ENCODE data around the gene EXOC3. TPM values are rescaled to one million over a fixed set of nuclear protein-coding genes. Genes with fewer than 3 reads are reported as not detected.
A peak's percentile ranks its signal among the peaks of the same experiment; 100 is the strongest.

Gene EXOC3
- polyA plus RNA-seq, 3 donors: 33.2 to 59.7 (median 53.8) TPM

DNA sequence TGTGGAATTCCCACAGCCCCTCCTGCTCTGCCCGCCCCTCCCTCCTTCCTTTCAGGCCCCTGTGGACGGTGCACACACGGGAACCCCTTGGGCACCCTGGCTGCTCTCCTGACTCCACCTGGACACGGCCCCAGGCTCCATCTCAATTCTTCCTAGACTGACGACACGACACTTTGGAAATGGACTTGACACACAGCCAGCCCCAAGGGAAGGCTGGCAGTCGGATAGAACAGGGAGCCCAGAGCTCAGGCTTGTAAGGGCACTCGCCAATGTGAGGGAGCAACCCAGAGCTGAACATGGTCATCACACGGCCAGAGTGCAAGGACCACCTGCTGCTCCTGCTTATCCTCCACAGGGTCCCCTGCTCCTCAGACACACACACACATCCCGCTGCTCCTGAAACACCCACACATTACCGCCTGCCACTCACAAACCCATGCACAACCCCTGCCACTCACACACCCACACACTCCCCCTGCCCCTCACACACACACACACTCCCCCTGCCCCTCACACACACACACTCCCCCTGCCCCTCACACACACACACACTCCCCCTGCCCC lies 72.4 kb downstream of the EXOC3 start:
- H3K27ac ChIP-seq (ENCODE audit: low read depth in 1 of 2, low read length in 2 of 2): no peak overlapping the region
- H3K9me3 ChIP-seq (replicated peaks in 1 of 2; ENCODE audit: control insufficient read depth in 1 of 2, insufficient read depth in 1 of 2, low read length in 2 of 2): no peaks in the 10 kb centered on the region
- H2AFZ ChIP-seq (ENCODE audit: insufficient read depth, low read depth, low read length, poor library complexity, severe bottlenecking): no peak overlapping the region
- H4K20me1 ChIP-seq (ENCODE audit: insufficient read depth, low read length): no peaks in the 10 kb centered on the region
- H3K9me3 Mint-ChIP-seq: peaks cover 0 to 7% (median 4%) of the 10 kb centered on the region in 7 donors
- TF ChIP-seq, protein P1, sequence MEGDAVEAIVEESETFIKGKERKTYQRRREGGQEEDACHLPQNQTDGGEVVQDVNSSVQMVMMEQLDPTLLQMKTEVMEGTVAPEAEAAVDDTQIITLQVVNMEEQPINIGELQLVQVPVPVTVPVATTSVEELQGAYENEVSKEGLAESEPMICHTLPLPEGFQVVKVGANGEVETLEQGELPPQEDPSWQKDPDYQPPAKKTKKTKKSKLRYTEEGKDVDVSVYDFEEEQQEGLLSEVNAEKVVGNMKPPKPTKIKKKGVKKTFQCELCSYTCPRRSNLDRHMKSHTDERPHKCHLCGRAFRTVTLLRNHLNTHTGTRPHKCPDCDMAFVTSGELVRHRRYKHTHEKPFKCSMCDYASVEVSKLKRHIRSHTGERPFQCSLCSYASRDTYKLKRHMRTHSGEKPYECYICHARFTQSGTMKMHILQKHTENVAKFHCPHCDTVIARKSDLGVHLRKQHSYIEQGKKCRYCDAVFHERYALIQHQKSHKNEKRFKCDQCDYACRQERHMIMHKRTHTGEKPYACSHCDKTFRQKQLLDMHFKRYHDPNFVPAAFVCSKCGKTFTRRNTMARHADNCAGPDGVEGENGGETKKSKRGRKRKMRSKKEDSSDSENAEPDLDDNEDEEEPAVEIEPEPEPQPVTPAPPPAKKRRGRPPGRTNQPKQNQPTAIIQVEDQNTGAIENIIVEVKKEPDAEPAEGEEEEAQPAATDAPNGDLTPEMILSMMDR (IDR thresholded peaks at IDR 0.05): no peak
- peaks cover 3% of the 10 kb centered on the region for H3K4me1 Mint-ChIP-seq
- no peak for DNase-seq
- no peak overlapping the region for H3K27ac Mint-ChIP-seq
- no peaks in the 10 kb centered on the region for H3K4me1 ChIP-seq (ENCODE audit: control insufficient read depth in 1 of 2, insufficient read depth in 2 of 2, low read length in 2 of 2)
- H3K79me2 ChIP-seq (ENCODE audit: insufficient read depth, low read length): no peaks in the 10 kb centered on the region
- no peak overlapping the region for H3K4me2 ChIP-seq (replicated peaks; ENCODE audit: extremely low read depth, low read length, poor library complexity, severe bottlenecking)
- H3K4me3 ChIP-seq (replicated peaks in 1 of 3; ENCODE audit: low read depth in 2 of 3, low read length in 3 of 3): no peak overlapping the region
- H3K27me3 ChIP-seq (ENCODE audit: control insufficient read depth in 2 of 2, insufficient read depth in 2 of 2, low read length in 2 of 2): peaks cover 0 to 56% of the 10 kb centered on the region in 2 donors
- intact Hi-C loops (cut with micrococcal nuclease): no loop called here
- H3K27me3 Mint-ChIP-seq (ENCODE audit: low read depth in 3 of 3): peaks cover 37 to 74% (median 41%) of the 10 kb centered on the region in 3 donors
- peak overlapping the region in 1 of 2 donors; percentile 67 for H3K4me3 Mint-ChIP-seq
- H3K36me3 ChIP-seq (replicated peaks in 1 of 2; ENCODE audit: control insufficient read depth in 1 of 2, insufficient read depth in 2 of 2, low read length in 2 of 2): no peaks in the 10 kb centered on the region
- no peaks in the 10 kb centered on the region for H3K36me3 Mint-ChIP-seq
- 79% methylated on average over 11 of the region's 11 CpGs for WGBS (ENCODE audit: insufficient coverage)
- no peak overlapping the region for H3K9ac ChIP-seq (ENCODE audit: insufficient read depth, low read length, poor library complexity, severe bottlenecking)

DNA sequence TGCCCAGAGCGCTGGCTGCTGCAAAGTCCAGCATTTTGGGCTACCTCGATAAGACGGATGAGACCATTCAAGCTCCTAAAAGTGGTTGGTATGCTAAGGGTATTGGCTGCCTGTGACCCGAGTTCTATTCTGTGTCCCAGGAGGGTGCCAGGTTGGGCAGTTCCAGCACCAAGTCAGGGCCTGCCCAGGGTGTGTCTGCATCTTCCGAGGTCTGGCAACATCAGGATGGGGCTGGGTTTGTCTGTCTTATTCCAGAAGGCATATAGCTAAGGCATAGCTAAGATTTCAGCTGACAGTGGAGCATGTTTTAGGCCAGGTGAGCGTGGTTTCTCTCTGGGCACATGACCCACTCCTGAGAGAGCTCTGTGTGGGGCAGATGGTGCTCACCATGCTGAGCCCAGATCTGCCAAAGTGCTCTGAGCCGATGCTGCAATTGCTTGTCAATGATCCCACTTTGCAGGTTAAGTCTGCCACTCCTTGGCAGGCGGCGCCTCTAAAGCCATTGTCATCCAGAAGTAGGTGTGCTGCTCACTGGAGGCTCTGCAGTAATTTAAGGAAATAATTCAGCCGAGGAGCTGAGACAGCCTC lies 73.5 kb downstream of the EXOC3 start:
- H3K4me2 ChIP-seq (replicated peaks; ENCODE audit: extremely low read depth, low read length, poor library complexity, severe bottlenecking): no peak overlapping the region
- peaks cover 47 to 78% (median 48%) of the 10 kb centered on the region in 3 donors for H3K27me3 Mint-ChIP-seq (ENCODE audit: low read depth in 3 of 3)
- TF ChIP-seq, protein P1 (IDR thresholded peaks at IDR 0.05): no peak
- H3K27ac ChIP-seq (ENCODE audit: low read depth in 1 of 2, low read length in 2 of 2): no peak overlapping the region
- no peaks in the 10 kb centered on the region for H3K79me2 ChIP-seq (ENCODE audit: insufficient read depth, low read length)
- peaks cover 0 to 67% of the 10 kb centered on the region in 2 donors for H3K27me3 ChIP-seq (ENCODE audit: control insufficient read depth in 2 of 2, insufficient read depth in 2 of 2, low read length in 2 of 2)
- H3K36me3 ChIP-seq (replicated peaks in 1 of 2; ENCODE audit: control insufficient read depth in 1 of 2, insufficient read depth in 2 of 2, low read length in 2 of 2): no peaks in the 10 kb centered on the region
- no peak overlapping the region for H3K9ac ChIP-seq (ENCODE audit: insufficient read depth, low read length, poor library complexity, severe bottlenecking)
- H3K4me1 ChIP-seq (ENCODE audit: control insufficient read depth in 1 of 2, insufficient read depth in 2 of 2, low read length in 2 of 2): no peaks in the 10 kb centered on the region
- no peaks in the 10 kb centered on the region for H4K20me1 ChIP-seq (ENCODE audit: insufficient read depth, low read length)
- H3K9me3 ChIP-seq (replicated peaks in 1 of 2; ENCODE audit: control insufficient read depth in 1 of 2, insufficient read depth in 1 of 2, low read length in 2 of 2): no peaks in the 10 kb centered on the region
- H3K4me1 Mint-ChIP-seq: peaks cover 3% of the 10 kb centered on the region
- H2AFZ ChIP-seq (ENCODE audit: insufficient read depth, low read depth, low read length, poor library complexity, severe bottlenecking): no peak overlapping the region
- no peak for DNase-seq
- H3K36me3 Mint-ChIP-seq: no peaks in the 10 kb centered on the region
- 91% methylated on average over 10 of the region's 10 CpGs for WGBS (ENCODE audit: insufficient coverage)
- H3K4me3 Mint-ChIP-seq: no peak overlapping the region
- intact Hi-C loops (cut with micrococcal nuclease): no loop called here
- H3K4me3 ChIP-seq (replicated peaks in 1 of 3; ENCODE audit: low read depth in 2 of 3, low read length in 3 of 3): no peak overlapping the region
- peak overlapping the region in 2 of 7 donors; percentile 5 to 45 for H3K27ac Mint-ChIP-seq
- H3K9me3 Mint-ChIP-seq: peaks cover 0 to 7% (median 4%) of the 10 kb centered on the region in 7 donors

Other genes starting within 250 kb of the EXOC3 start
- gene CCDC127, start 225.0 kb upstream of the EXOC3 start, polyA plus RNA-seq: 1 to 10 TPM in 1 of 3 donors, under 1 TPM in 2; 0.68 to 1.5 (median 0.85) TPM
- 10 to 100 TPM; 55.0 to 98.0 (median 91.5) TPM for gene SDHA, start 224.9 kb upstream of the EXOC3 start, polyA plus RNA-seq
- gene PDCD6, start 171.5 kb upstream of the EXOC3 start, polyA plus RNA-seq: 100 to 1,000 TPM; 151 to 219 (median 212) TPM
- under 1 TPM in 2 of 3 donors, not detected in 1; 0.15 TPM for gene AHRR, start 121.5 kb upstream of the EXOC3 start, polyA plus RNA-seq
- gene SLC9A3, start 81.3 kb downstream of the EXOC3 start, polyA plus RNA-seq: under 1 TPM; 0.31 to 0.42 (median 0.36) TPM
- 1 to 10 TPM in 1 of 3 donors, under 1 TPM in 2; 0.13 to 2.1 (median 0.24) TPM for gene CEP72, start 169.2 kb downstream of the EXOC3 start, polyA plus RNA-seq